Neural cell (in vitro differentiated cells): ENCODE data around the gene GOLM1.

Source experiments
- EP300 ChIP-seq: fragments of 450-650 bp; conservative IDR thresholded peaks from 2 replicates; pipeline ENCODE4 v1.6.1; 2014; ENCODE audit warnings: antibody characterized with exemption, mild to moderate bottlenecking, moderate library complexity; ENCODE audit not compliant: poor library complexity, severe bottlenecking
- EZH2 ChIP-seq: fragments of 200-600, 300-800 bp; shearing (Covaris generic), sonication (generic); IDR thresholded peaks from 2 replicates; pipeline ENCODE4 v1.6.1; 2014; ENCODE audit warnings: antibody characterized with exemption, low read length, borderline replicate concordance, mild to moderate bottlenecking; ENCODE audit not compliant: insufficient read depth, poor library complexity, severe bottlenecking
- MXI1 ChIP-seq: fragments of 450-650 bp; conservative IDR thresholded peaks from 2 replicates; pipeline ENCODE4 v1.6.1; 2014; ENCODE audit warnings: antibody characterized with exemption, mild to moderate bottlenecking; ENCODE audit not compliant: poor library complexity, severe bottlenecking
- POLR2AphosphoS5 ChIP-seq: IDR thresholded peaks from 2 replicates; pipeline ENCODE4 v1.6.1; 2012
- RAD21 ChIP-seq: fragments of 450-650 bp; conservative IDR thresholded peaks from 2 replicates; pipeline ENCODE4 v1.6.1; 2014; ENCODE audit warnings: antibody characterized with exemption, mild to moderate bottlenecking, moderate library complexity
- SMC3 ChIP-seq: fragments of 450-650 bp; conservative IDR thresholded peaks from 2 replicates; pipeline ENCODE4 v1.6.1; 2014; ENCODE audit warnings: antibody characterized with exemption, mild to moderate bottlenecking, moderate library complexity; ENCODE audit not compliant: poor library complexity
- TAF1 ChIP-seq: IDR thresholded peaks from 2 replicates; pipeline ENCODE4 v1.6.1; 2012; ENCODE audit warnings: low read depth
- TF ChIP-seq, protein P1 (sequence below): fragments of 450-650 bp; IDR thresholded peaks from 2 replicates; pipeline ENCODE4 v1.5.1; 2014; ENCODE audit warnings: antibody characterized with exemption, mild to moderate bottlenecking, moderate library complexity; ENCODE audit not compliant: poor library complexity, severe bottlenecking
- TF ChIP-seq, protein P2 (sequence below): IDR thresholded peaks from 2 replicates; pipeline ENCODE4 v1.6.1; 2012; ENCODE audit warnings: borderline replicate concordance

DNA sequence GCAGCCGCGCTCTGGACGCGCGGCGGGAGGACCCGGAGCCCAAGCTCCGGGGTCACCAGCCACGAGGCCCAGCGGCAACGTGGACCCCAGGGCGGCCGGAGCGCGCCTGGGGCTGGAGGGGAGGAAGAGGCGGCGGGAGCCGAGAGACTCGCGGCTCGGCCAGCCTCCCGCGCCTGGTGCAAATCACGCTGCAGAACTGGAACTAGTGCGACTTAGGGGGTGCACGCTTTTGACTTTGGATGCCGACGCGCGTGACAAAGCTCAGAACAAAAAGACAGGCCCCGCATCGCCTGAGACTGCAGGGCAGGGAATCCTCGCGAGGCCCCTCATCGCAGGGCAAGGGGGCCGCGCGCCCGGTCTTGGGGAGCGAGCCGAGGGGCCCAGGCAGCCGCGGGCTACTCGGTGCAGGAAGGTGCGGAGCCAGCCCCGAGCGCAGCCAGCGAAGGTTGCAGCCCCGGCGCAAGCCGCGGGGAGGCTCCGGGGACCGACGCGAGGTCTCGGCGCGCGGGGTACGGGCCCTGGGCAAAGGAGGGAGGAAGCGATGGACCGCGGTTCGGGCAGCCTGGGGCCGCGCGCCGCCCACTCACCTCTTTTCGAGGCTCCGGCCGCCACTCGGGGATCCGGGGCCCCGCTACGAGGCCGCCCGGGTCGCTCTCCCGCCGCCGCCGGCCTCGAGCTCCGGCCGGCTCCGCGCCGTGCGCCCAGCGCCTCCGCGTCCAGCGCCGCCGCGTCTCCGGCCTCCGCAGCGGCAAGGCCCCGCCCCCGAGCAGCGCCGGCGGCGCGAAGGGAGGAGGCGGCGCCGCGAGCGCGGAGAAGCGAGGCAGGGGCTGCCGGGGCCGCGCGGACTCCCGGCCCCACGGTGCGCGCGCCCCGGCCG lies at the start of gene GOLM1:
- TF ChIP-seq TAF1, result no peak
- no peak for TF ChIP-seq RAD21
- TF ChIP-seq EP300, result no peak
- TF ChIP-seq, protein P1, sequence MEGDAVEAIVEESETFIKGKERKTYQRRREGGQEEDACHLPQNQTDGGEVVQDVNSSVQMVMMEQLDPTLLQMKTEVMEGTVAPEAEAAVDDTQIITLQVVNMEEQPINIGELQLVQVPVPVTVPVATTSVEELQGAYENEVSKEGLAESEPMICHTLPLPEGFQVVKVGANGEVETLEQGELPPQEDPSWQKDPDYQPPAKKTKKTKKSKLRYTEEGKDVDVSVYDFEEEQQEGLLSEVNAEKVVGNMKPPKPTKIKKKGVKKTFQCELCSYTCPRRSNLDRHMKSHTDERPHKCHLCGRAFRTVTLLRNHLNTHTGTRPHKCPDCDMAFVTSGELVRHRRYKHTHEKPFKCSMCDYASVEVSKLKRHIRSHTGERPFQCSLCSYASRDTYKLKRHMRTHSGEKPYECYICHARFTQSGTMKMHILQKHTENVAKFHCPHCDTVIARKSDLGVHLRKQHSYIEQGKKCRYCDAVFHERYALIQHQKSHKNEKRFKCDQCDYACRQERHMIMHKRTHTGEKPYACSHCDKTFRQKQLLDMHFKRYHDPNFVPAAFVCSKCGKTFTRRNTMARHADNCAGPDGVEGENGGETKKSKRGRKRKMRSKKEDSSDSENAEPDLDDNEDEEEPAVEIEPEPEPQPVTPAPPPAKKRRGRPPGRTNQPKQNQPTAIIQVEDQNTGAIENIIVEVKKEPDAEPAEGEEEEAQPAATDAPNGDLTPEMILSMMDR, result peak; percentile 41
- peak; percentile 31 for TF ChIP-seq POLR2AphosphoS5
- no peak for TF ChIP-seq EZH2
- peak; percentile 41 for TF ChIP-seq SMC3
- TF ChIP-seq, protein P2, sequence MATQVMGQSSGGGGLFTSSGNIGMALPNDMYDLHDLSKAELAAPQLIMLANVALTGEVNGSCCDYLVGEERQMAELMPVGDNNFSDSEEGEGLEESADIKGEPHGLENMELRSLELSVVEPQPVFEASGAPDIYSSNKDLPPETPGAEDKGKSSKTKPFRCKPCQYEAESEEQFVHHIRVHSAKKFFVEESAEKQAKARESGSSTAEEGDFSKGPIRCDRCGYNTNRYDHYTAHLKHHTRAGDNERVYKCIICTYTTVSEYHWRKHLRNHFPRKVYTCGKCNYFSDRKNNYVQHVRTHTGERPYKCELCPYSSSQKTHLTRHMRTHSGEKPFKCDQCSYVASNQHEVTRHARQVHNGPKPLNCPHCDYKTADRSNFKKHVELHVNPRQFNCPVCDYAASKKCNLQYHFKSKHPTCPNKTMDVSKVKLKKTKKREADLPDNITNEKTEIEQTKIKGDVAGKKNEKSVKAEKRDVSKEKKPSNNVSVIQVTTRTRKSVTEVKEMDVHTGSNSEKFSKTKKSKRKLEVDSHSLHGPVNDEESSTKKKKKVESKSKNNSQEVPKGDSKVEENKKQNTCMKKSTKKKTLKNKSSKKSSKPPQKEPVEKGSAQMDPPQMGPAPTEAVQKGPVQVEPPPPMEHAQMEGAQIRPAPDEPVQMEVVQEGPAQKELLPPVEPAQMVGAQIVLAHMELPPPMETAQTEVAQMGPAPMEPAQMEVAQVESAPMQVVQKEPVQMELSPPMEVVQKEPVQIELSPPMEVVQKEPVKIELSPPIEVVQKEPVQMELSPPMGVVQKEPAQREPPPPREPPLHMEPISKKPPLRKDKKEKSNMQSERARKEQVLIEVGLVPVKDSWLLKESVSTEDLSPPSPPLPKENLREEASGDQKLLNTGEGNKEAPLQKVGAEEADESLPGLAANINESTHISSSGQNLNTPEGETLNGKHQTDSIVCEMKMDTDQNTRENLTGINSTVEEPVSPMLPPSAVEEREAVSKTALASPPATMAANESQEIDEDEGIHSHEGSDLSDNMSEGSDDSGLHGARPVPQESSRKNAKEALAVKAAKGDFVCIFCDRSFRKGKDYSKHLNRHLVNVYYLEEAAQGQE, result peak; percentile 54
- peak; percentile 87 for TF ChIP-seq MXI1
